Choroid plexus epithelial cell (primary cell): ENCODE results near the gene PDCD10.
A peak's percentile ranks its signal among the peaks of the same experiment; 100 is the strongest.

Experiments used
- DNase-seq: peaks from one replicate; pipeline ENCODE4 v3.0.0-alpha.2; 2010; ENCODE audit warnings: low read depth
- H3K4me3 ChIP-seq: 2 replicates; pipeline ENCODE4 v1.5.1; 2011; ENCODE audit warnings: low read depth, mild to moderate bottlenecking, control low read depth, low read length, moderate library complexity
- TF ChIP-seq, protein P1 (sequence below): conservative IDR thresholded peaks from 2 replicates; pipeline ENCODE4 v1.5.1; 2011; ENCODE audit warnings: low read depth, mild to moderate bottlenecking, control low read depth, inconsistent platforms, low read length, moderate library complexity

PDCD10 gene

DNA sequence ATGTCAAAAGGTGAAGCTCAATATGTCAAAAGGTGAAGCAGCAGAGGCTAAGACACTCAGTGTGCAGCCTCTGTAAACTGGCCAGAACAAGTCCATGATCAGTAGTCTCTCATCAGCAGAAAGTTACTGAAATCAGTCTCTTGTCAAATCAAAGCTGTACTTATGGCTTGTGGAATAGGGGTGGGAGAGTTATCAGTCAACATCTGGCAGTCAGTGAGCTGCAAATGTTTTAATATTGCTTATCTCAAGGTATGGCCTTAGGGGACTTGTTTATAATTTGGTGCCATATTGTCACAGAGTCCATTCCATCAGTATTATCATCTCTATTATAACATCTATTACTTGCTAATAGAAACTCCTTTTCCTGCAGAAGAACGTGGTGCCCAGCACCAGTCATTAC, 66.0 kb downstream of the PDCD10 start:
- no peak for DNase-seq
- no peak overlapping the region for H3K4me3 ChIP-seq
- TF ChIP-seq, protein P1, sequence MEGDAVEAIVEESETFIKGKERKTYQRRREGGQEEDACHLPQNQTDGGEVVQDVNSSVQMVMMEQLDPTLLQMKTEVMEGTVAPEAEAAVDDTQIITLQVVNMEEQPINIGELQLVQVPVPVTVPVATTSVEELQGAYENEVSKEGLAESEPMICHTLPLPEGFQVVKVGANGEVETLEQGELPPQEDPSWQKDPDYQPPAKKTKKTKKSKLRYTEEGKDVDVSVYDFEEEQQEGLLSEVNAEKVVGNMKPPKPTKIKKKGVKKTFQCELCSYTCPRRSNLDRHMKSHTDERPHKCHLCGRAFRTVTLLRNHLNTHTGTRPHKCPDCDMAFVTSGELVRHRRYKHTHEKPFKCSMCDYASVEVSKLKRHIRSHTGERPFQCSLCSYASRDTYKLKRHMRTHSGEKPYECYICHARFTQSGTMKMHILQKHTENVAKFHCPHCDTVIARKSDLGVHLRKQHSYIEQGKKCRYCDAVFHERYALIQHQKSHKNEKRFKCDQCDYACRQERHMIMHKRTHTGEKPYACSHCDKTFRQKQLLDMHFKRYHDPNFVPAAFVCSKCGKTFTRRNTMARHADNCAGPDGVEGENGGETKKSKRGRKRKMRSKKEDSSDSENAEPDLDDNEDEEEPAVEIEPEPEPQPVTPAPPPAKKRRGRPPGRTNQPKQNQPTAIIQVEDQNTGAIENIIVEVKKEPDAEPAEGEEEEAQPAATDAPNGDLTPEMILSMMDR, result no peak

DNA sequence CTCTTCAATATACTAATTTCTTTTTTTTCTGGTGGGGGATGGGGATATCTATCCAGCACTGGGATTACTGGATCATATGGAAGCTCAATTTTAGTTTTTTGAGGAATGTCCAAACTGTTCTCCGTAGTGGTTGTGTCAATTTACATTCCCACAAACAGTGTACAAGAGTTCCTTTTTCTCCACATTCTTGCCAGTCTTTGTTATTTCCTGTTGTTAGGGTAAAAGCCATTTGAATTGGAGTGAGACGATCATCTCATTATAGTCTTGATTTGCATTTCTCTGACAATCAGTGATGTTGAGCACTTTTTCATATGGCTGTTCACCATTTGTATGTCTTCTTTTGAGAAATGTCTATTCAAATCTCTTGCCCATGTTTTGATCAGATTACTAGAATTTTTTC, 68.1 kb downstream of the PDCD10 start:
- no peak overlapping the region for H3K4me3 ChIP-seq
- TF ChIP-seq, protein P1, result no peak
- DNase-seq, result no peak

DNA sequence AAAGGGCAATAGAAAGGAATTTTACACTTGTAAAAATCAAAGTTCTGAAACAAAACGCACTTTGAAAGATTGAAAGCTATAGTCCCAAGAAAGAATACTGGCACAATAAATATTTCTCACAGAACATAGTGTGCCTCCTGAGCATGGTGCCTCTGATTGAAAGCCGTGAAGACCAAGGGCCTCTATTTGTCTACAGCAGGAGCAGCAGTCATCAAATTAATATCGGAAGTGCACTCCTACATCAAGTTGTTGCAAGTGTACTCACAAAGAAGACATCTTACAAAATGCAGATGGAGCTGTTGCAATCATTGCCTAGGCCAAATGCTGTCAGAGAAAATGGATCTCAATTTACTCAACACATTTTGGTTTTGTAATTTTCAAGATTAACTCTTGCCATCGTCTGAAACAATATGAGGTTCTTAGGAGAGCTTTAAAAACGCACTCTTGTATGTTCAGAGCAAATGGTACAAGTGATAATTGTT, 71.7 kb downstream of the PDCD10 start:
- no peak overlapping the region for H3K4me3 ChIP-seq
- TF ChIP-seq, protein P1, result no peak
- DNase-seq, result no peak

DNA sequence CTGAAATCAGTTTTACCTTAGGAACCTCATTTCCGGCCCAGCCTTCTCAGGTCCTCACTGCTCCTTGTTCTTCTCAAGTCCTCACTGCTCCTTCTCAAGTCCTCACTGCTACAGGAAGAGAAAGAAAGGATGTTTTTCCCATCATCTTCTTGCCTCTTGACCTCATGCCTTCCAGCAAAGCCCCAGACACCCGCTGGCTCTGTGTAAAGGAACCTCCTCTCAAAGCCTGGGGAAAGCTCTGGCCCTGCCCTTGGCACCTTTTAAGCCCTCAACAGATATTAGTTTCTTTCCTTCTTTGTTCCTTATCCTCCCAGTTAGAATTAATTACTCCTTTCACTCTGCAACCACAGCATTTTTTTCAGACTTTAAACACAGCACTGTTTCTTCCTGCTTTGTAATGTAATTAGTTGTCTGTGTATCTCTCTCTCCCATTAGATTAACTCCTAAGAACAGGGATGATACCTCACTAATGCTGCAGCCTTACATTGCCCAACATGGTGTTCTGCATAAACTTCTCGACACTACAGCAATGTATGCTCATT, 76.9 kb downstream of the PDCD10 start:
- DNase-seq, result no peak
- TF ChIP-seq, protein P1, result no peak
- H3K4me3 ChIP-seq, result no peak overlapping the region

DNA sequence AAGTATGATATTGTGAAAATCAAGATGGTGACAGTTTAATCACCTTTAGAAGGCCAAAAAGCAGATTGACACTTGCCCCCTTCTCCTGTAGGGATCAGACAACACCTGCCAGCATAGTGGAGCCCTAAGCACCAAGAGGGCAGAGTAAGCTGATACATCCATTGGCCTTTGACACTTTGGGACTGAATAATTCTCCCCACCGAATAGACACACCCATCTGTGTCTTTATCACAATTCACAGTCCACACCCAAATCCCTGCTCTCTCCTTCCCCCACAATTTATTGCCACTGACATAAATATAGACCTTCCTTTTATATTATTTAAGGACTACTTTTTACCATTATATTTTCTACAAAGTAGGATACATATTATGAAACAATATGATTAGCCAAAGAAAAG, 77.9 kb downstream of the PDCD10 start:
- no peak for DNase-seq
- TF ChIP-seq, protein P1, result no peak
- no peak overlapping the region for H3K4me3 ChIP-seq

DNA sequence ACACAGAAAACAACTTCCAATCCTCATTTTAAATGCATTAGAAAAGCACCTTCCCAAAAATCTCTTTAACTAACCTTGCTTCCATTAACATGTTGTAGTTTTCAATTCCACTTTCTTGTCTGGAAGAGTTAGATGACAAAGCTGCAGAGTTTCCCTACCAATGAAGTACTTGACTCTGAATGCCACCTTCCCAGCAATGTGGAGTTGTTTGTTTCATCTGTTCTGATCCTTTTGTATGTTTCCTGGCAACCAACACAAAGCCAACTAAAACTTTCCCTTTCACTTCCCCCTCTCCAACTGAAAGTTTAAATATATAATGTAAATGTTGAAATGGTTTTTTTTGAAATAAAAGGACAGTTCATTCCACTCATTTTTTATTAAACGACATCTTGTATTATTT, 80.9 kb downstream of the PDCD10 start, which contains the start of gene WDR49:
TSS of gene WDR49 (minus strand) at position 183 of the 400 bp plus-strand sequence. CDS start 517 bp downstream, outside the sequence.
- peak; percentile 7 for DNase-seq
- no peak within 1 kb of the TSS for H3K4me3 ChIP-seq

More for the DNA sequence above, 80.9 kb downstream of the PDCD10 start, which contains the start of gene WDR49:
- TF ChIP-seq, protein P1, result no peak
